NCI-H446 (cell line): ENCODE results near the gene MEGF11.

Experiments used
- DNase-seq, 2 experiments: peaks; one replicate each; lab custom pipeline; 2025; lab: John Stamatoyannopoulos, UW

The MEGF11 gene

DNA sequence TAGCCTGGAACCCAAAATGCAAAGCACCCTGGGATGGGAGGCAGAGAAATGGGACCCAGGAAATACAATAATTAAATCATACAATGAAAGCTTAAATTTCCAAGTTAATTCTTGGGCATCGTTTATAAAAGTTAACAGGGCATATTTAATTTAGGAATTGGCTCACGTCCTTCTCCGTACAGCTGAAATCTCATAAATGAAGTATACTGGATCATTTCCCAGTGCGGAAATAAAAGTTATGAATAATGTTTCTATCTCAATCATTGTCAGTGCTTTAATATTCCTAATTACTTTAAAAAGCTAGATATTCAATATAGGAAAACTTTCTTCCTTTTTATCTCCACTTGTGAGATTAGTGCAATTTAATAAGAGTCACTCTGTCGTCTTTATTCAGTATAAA, 164.0 kb downstream of the MEGF11 start:
- DNase-seq, result peak in 1 of 2 experiments; percentile 29

DNA sequence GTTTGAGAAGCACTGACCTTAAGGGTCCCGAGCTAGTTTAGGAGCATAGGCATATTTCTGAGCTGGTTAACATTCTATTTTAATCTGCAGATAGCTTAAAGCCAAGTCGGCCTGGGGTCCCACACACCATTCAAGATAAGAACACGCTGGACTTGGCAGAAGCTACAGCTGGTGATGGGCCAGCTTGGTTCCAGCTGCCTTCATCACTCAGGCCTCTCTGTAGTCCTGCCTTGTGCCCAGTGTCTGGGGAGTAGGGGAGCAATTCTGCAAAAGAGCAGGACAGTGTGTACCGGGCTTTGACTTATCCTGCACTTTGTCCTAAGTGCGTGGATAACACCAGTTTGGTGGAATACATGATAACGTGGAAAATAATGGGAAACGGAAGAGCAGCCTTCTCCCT, 164.5 kb downstream of the MEGF11 start:
- DNase-seq, result peak in 1 of 2 experiments; percentile 43

DNA sequence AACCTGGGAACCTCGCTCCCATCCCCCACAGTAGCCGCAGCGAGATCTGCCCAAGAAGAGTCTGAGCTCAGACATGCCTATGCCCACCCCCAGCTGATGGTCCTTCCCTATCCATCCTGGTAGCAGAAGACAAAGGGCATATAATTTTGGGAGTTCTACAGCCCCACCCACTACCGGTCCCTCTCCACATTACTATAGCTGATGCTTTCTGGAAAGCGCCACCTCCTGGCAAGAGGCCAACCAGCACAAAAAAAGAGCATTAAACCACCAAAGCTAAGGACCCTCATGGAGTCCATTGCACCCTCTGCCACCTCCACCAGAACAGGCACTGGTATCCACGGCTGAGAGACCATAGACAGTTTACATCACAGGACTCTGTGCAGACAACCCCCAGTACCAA, 168.4 kb downstream of the MEGF11 start:
- no peak for DNase-seq

DNA sequence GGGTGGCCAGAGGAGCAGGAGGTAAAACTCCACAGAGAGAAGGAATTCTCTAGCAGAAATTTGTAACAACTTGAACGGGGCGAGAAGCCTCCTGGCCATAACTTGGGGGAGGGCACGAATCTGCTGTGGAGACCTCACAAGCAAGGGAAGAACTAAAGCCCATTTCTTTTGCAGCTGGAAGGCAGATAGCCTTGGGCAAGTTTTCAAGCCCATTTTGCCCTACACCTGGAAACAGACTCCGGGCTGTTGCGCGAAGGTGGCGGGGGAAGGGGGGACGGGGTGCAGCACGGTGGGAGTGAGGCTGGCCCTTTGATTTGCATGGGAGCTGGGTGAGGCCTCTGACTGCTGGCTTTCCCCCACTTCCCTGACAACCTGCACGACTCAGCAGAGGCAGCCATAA, 168.8 kb downstream of the MEGF11 start:
- no peak for DNase-seq

DNA sequence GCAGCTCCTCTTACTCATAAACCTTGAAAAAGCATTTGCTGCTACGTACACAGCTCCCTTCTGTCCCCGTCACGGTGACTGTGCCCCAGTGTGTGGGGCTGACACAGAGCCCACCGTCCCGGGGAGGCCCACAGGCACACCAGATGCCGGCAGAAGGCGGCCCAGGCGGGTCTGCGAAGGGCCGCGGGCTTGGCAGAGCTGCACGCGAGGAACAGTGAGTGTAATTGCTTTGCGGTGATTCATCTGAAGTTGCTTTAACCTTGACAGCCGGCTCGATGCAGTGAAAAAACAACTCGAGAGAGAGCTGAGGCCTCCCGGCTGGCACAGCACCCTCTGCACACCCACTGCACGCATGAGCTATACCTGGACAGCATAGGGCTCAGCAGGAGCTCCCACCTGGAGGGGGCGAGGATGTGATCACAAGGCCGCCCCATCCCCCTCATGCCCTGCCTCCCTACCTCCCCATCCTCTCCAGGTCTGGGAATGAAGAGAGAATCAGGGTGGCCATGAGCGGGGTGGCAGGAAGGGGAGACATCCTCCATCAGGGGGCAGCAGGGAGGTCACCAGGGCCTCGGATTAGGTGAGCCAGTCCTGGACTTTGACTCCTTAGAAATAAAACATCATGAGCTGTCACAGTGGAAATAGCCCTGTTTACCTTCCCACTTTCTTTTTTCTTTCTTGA, 172.7 kb downstream of the MEGF11 start:
- DNase-seq, result peak; percentile 4 to 74

DNA sequence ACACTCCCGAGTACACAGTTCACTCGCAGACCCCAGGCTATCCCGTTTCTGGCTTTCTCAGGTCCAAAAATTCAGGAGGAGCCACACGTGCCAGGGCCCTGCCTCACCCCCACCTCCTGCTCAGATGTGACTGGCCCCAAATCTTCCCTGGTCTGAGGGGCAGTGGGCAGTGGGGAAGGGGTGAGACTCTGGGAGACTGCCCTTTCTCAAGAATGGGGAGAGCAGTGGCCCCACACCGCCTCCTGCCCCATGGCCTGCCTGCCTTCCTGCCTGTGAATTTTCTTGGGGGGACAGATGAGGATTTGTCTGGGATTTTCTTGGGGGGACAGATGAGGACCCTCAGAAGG, 174.6 kb downstream of the MEGF11 start:
- no peak for DNase-seq

DNA sequence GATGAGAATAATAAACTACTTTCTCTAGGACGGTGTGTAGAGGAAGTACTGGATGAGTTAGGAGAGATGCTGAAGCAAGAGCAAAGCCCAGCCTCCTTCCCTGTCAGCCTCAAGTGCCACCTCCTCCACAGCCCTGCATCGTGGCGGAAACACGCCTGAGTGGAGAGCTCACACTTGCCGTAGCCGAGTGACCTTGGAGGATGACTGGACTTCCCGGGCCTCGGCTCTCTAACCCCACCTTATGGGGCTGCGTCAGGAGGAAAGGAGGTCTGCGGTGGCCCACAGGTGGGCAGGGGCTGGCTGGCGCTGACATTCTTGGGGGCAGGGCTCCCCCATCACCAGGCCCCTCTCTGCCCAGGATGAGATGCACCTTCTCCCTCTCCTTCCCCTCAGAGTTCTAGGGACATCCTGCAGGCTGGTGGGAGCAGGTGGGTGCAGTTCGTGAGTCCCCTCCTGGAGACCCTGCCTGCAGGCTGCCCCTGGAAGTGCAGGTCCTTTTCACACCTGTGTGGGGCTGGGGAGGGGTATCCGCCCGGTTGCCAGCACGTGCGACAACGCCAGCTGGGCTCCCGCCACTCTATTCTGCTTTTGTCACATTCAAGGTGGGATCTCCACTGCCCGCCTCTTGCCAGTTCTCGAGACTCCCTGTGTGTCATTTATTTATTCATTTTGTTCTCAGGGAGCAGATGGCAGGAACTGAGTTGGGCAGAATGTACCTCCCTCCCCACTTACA, 175.2 kb downstream of the MEGF11 start:
- DNase-seq, result peak in 1 of 2 experiments; percentile 13

DNA sequence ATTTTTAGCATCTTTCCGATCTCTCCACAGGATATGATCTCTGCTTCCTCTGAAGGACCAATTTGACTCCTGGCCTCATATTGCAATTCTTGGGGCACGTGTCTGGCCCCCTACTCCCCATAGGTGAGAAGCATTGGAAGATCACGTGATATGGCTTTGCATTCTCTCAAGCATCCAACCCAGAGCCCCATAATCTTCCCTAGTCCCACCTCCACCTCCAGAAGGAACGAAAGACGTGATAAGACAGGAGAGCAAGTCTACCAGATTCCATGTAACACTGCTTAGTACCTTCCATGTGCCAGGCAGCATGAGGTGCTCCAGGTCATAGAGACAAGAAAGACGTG, 176.3 kb downstream of the MEGF11 start:
- DNase-seq, result no peak

DNA sequence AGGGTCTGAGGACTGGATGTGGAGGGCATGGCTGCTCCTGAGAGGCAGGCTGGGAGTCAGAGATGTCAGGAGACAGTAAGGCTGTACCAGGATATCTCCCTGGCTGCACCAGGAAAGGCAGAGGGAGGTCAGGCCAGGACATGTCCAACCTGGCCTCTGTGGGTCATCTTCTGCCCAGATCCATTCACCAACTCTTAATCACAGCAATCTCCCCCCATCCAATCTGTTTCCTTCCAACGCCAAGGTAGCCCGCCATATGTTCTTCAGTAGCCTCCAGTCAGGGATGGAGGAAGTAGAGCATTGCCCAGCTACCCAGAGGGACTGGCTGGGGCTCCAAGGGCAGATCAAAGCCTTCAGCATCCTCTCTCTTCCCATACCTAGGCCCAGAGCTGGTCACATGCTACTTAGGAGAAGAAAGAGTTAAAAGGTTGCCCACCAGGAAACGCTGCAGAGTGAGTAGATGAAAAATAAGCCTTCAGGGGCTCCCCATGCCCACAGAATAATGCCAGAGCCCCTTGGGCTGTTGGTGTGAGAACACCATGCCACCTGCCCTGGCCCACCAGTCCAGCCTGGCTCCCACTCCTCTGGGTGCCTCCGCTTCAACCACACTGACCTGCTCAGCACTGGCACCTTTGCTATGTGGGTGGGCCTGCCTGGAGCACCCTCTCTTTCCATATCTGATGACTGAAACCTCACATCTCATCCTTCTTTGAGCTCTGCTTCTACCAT, 176.8 kb downstream of the MEGF11 start:
- no peak for DNase-seq

DNA sequence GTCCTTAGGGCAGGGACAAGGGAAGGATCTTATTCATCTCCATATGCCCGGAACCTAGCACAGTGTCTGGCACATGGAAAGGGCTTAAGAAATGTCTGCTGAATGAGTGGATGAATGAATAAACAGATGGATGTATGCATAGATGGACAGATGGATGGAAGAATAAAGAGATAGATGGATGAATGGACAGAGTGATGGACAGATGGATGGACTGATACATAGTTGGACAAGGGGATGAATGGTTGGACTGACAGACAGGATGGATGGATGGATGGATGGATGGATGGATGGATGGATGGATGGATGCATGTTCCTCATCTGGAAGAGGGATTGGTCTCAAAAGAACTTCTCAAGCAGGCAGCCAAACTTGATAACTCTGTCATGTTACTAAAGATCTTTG, 177.6 kb downstream of the MEGF11 start:
- no peak for DNase-seq

DNA sequence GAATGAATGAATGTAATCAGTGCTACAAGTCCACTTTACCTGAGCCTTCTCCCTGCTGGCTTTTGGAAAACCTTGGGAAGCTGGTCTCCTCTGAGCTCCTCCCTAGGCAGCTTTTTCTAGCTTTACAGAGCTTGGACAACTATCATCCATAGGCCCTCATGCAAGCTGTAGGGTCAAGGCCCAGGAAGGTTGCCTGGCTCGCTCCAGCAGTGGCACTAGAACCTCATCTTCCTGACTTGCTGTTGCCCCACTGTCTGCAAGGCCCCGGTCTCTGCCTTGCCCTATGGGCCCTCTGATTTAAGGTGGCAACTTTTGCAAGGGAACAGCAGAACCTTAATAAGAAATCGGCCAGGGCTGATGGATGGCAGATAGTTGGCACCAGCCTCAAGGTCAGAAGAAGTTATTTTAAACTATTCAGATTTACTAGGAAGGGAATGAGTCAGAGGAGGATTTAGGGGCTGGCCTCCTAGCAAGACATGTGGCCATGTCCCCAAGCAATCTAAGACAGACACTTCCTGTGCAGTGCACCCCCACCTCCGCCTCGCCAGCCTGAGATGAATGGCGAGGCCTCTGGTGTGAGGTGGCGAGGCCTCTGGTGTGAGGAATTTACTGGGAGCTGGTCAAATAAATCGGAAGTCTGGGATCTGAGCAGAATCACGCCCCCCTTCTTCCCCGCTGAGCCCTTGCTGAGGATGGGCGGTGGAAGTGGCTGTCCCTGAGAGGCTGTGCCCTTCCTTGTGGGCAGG, 180.8 kb downstream of the MEGF11 start:
- DNase-seq, result no peak

DNA sequence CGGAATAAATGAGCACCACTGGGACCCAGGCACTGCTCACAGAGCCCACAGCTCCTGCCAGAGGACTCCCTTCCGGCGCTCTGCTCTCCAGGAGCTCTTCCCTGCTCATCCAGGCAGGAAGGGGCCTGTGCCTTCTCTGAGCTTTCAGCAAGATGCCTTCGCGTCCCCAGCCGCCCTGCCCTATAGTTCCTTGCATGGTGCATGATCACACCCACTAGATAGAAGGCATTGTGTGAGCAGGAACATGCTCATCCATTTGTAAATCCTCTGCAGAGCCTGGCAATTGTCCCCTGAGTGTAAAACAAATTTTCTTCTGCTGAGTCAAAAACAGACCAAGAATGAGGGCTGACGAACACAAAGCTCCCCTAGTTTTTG, 181.6 kb downstream of the MEGF11 start:
- DNase-seq, result peak in 1 of 2 experiments; percentile 15

DNA sequence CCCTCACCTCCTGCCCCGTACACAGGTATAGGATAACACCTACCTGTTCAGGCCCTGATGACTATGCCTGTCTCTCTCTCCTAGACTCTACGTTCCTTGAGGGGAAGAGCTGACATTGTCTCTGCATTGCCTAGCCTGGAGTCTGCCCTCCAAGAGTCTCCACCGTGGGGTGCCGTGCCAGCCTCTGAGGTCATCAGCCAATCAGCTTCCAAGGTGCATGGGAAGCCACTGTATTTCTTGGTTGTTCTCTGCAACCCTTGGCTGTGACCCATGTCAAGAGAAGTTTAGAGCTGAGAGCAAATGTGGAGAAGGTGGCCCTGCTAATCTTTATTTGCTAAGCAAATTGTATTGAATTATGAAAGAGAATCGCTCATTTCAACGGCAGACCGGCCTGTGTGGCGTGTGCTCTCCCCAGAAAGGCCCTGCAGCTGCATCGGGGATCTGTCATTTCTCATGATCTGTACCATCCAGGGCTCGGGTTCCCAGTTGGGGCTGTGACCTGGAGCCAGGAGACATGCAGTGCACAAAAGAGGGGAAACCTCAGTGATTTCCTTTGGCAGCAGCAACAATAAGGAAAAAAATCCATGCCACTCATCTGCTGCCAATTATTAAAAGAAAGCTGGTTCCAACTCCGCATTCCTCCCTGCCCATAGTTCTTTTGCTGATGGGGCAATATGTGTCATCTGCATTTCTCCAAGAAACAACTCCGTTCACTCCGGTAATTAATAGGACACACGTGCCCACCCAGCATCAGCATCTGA, 182.2 kb downstream of the MEGF11 start:
- DNase-seq, result no peak

DNA sequence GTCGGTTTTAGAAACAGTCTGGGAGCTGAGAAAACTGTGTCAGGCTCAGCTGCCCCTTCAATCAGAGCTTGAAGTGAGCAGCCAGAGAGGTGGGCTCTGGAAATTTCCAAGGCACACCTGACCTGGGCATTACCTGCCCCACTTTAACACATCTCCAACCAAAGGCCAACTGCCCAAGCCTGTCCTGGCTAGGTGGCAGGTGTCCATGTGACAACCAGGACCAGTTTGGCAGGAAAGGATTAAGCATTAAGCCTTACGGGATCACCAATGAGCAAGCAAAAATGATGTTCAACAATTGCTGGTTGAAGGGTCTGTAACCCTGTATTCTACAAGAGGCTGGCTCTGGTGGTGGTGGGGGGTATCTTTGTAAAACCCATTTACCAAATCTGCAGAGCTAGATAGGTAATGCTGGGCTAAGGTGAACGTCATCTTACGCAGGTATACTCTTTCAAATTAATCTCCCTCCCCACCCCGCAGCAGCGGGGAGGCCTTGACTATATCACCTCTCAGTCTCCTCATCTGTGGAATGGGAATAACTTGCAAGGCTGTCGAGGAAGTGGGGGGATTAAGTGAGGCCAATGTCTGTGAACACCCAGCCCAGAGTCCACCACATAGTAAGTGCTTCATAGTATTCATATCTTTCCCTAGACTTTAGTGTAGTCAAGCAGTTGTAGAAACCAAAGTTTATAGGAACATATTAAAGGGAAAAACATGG, 183.2 kb downstream of the MEGF11 start:
- no peak for DNase-seq

DNA sequence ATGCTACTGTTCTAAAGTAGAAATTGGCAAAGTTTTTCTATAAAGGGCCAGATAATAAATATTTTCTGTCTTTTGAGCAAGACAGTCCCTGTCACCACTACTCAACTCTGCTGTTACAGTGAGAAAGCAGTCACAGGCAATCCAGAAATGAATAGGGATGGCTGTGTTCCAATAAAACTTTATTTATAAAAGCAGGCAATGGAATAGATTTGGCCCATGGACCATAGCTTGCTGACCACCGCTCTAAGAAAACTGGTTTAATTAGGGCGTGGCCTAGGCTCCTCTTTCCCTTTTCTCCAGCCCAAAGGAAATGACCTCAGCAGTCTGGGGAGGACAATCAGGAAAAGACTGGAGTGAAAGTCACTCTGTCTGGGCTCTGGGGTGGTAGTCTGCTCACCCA, 183.8 kb downstream of the MEGF11 start:
- DNase-seq, result no peak

DNA sequence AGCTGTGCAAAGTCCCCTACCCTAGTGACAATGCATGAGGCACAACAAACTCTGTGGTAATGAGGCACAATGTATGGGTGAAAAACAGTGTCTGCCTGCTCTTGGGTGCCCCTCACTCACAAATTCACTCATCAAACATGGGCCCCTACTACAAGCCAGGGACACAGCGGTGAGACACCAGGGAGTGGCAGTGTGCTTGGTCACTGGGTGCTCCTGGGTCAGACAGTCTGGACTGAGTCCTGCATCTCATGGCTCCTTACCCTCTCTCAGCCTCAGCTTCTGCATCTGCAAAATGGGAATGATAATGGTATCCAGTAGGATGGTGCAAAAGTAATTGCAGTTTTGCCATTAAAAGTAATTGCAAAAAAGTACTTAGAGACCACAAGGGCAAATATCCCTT, 184.7 kb downstream of the MEGF11 start:
- no peak for DNase-seq

DNA sequence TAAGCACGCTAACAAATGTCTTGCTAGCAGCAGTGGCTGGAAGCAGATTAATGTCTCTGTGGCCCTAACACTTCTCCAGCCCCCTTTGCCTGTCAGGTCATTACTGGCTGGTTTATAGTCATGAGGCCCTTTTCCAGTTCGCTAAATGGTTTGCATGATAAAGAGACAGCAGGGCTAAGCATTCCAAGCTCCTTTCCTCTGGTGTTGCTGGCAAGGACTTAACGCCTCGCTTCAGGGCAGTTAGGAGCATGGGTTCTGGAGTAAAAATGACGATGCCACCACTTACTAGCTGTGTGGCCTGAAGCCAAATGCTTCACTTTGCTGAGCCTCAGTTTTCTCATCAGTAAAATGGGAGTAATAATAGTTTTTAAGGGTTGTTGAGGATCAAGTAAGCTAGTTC, 185.9 kb downstream of the MEGF11 start:
- no peak for DNase-seq

DNA sequence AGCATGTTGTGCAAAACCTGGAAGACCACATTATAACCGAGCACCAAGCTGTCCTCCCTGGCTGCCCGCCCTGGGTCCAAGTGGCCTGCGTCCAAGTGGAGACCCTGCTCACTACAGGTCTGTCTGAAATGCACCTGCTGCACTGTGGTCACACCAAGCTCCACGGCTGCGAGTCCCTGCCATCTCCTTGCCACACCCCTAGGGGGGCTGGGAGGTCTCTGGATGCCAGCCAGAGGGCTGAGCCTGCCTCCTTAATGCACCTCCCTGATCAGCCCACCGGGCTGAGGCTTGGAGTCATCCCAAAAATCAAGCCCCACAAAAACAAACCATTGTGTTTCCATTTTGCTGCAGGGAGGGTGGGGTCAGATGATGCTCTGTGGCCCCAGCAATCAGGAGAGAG, 187.1 kb downstream of the MEGF11 start:
- DNase-seq, result no peak

DNA sequence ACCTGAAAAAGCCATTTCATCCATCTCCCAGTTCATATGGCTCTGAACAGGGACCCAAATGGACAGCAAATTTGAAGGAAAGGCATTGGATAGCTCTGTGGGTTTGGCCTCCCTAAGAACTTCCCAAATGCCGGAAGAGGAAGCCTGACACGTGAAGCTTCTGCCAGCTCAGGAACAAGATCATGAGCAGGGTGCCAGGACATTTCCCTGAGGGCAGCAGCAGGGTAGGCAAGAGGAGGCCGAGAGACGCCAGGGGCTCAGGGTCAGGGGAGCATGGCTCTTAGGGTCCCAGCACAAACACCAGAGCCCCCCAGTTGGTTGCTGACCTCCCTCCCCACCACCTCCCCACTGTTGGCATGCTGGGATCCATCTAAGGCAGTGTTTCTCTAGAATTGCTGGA, 187.5 kb downstream of the MEGF11 start:
- no peak for DNase-seq

DNA sequence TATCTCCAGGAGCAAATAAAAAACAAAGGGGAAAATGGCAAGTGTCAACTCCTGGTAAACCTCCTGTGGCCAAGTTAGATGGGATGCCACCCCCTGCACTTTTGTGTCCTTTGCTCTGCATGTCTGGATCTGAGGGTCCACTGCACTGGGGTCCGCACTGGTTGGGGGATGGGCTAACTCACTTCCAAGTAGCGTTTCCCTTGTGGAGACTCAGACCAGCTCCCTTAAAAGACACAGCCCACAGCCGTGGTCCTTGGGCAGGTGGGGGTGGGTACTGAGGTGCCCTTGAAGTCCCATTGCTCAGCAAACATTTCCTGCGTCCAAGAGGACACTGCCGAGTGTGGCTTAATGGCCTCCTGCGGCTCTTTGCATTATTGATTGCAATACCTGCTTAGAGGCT, 188.2 kb downstream of the MEGF11 start:
- DNase-seq, result no peak

DNA sequence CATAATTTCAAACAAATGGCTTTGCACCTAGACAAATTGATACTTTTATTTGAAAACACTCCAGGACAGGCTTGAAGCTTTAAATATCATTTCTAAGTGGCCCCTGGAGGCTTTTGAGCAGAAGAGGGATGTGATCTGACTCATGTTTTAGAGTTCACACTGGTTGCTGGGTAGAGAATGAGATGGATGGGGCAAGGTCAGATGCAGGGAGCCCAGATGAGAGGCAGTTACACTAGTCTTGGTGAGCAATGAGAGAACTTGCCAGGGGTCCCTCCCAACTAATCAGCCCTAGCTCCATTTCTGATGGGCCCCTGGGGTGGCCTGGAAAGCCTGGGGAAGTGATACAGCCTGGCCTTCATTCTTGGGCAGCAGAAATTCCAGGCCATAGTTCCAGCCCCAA, 190.4 kb downstream of the MEGF11 start:
- DNase-seq, result no peak
